Colonic mucosa (tissue), 4 donors: ENCODE measurements around the gene PGAP1. TPM values are rescaled to one million over a fixed set of nuclear protein-coding genes. Genes with fewer than 3 reads are reported as not detected.

Experiments
- DNase-seq: peaks from one replicate; pipeline ENCODE4 v3.0.0-alpha.2; 2020
- H3K27ac ChIP-seq: fragments of 200-600 bp; one replicate; pipeline ENCODE4 v1.8.0; 2021
- H3K27me3 ChIP-seq: fragments of 200-600 bp; one replicate; pipeline ENCODE4 v1.8.0; 2021
- H3K36me3 ChIP-seq: fragments of 200-600 bp; one replicate; pipeline ENCODE4 v1.8.0; 2021
- H3K4me1 ChIP-seq: fragments of 200-600 bp; one replicate; pipeline ENCODE4 v1.8.0; 2021; ENCODE audit warnings: mild to moderate bottlenecking
- H3K4me3 ChIP-seq: fragments of 200-600 bp; one replicate; pipeline ENCODE4 v1.8.0; 2021
- H3K9ac ChIP-seq, 2 donors: one replicate each; pipeline ENCODE4 v1.7.0; 2013; ENCODE audit warnings: control low read depth in 2 of 2, low read depth in 2 of 2, low read length in 2 of 2
- H3K9me3 ChIP-seq: fragments of 200-600 bp; one replicate; pipeline ENCODE4 v1.8.0; 2021
- CTCF ChIP-seq: fragments of 200-600 bp; IDR thresholded peaks from one replicate; pipeline ENCODE4 v1.8.0; 2022; ENCODE audit warnings: antibody characterized with exemption, mild to moderate bottlenecking
- intact Hi-C: fragments of 100-400 bp; cut with DNase I; formaldehyde crosslinking; loops from one replicate; pipeline ENCODE4 v1.14.1; 2022
- total RNA-seq, 2 donors: library from RNA; stranded (reverse); fragmentation: NEBNext Ultra II Directional in 1 of 2; extraction: Animal tissue kit (Norgen Biotek cat#: 25700) in 1 of 2; gene quantifications; one replicate each; pipeline ENCODE4 v1.2.1, GENCODE V29; 2021
- donor health status: healthy.
- donor health status: DM: no; HTN: no; CAD: no.
- donor health status: DM: no; HTN: no; CAD: no.

The PGAP1 gene
- total RNA-seq, 2 donors from 2014 or later, result 10.1 to 16.9 TPM

GRCh38 chr2:196792865-196793264 lies 133.6 kb downstream of the PGAP1 start:
- Histone ChIP-seq H3K4me3 (no peak overlapping the region), H3K4me1 (no peaks in the 10 kb centered on the region), H3K27me3 (no peaks in the 10 kb centered on the region), H3K36me3 (peaks cover 6% of the 10 kb centered on the region), H3K9me3 (no peaks in the 10 kb centered on the region), H3K9ac (no peak overlapping the region), H3K27ac (no peak overlapping the region)
- DNase-seq, result no peak
- intact Hi-C loops, result no loop called here
- TF ChIP-seq CTCF, result no peak

GRCh38 chr2:196783431-196784094 lies 142.9 kb downstream of the PGAP1 start:
- Histone ChIP-seq H3K27me3 (no peaks in the 10 kb centered on the region), H3K4me3 (no peak overlapping the region), H3K36me3 (no peaks in the 10 kb centered on the region), H3K27ac (no peak overlapping the region), H3K9me3 (no peaks in the 10 kb centered on the region), H3K9ac (no peak overlapping the region), H3K4me1 (no peaks in the 10 kb centered on the region)
- no peak for TF ChIP-seq CTCF
- intact Hi-C loops, result no loop called here
- DNase-seq, result no peak

Other genes with a start within 250 kb of the PGAP1 start
- 10 to 100 TPM; 23.1 to 32.9 TPM for gene GTF3C3, start 127.0 kb downstream of the PGAP1 start, total RNA-seq
- gene C2orf66, start 117.4 kb downstream of the PGAP1 start, total RNA-seq, result under 1 TPM in 1 of 2 donors, not detected in 1; 0.19 TPM